DOHH2 (cell line): ENCODE data around the gene RASGEF1C.

ENCODE experiments used
- H3F3A ChIP-seq: fragments of 200-600 bp; sonication (generic), shearing (Covaris generic); 2 replicates; pipeline ENCODE4 v1.6.0; 2016; ENCODE audit warnings: antibody characterized with exemption, mild to moderate bottlenecking; ENCODE audit not compliant: control insufficient read depth, insufficient read depth
- H3K27ac ChIP-seq: fragments of 200-600 bp; sonication (generic); 2 replicates; pipeline ENCODE4 v1.5.1; 2014; ENCODE audit warnings: low read depth, mild to moderate bottlenecking, low read length, moderate library complexity
- H3K27me3 ChIP-seq: fragments of 200-600 bp; sonication (generic); 2 replicates; pipeline ENCODE4 v1.6.1; 2014; ENCODE audit warnings: mild to moderate bottlenecking, low read length, mixed read lengths; ENCODE audit not compliant: control insufficient read depth
- H3K36me3 ChIP-seq: fragments of 200-600 bp; sonication (generic); 2 replicates; pipeline ENCODE4 v1.6.1; 2014; ENCODE audit warnings: mild to moderate bottlenecking, low read length, moderate library complexity, mixed read lengths; ENCODE audit not compliant: control insufficient read depth
- H3K4me1 ChIP-seq: fragments of 200-600 bp; sonication (generic); 2 replicates; pipeline ENCODE4 v1.6.1; 2014; ENCODE audit warnings: mild to moderate bottlenecking, low read length, mixed read lengths; ENCODE audit not compliant: control insufficient read depth
- H3K4me2 ChIP-seq: fragments of 200-600 bp; sonication (generic); 2 replicates; pipeline ENCODE4 v1.6.0; 2014; ENCODE audit warnings: mild to moderate bottlenecking, low read length, moderate library complexity
- H3K4me3 ChIP-seq: fragments of 200-600 bp; sonication (generic); 2 replicates; pipeline ENCODE4 v1.5.1; 2014; ENCODE audit warnings: mild to moderate bottlenecking, low read length, mixed read lengths
- H3K79me2 ChIP-seq: fragments of 200-600 bp; sonication (generic); 2 replicates; pipeline ENCODE4 v1.6.1; 2014; ENCODE audit warnings: mild to moderate bottlenecking, low read length, mixed read lengths; ENCODE audit not compliant: control insufficient read depth
- H3K9me2 ChIP-seq: fragments of 200-600 bp; sonication (generic); replicated peaks from 2 replicates; pipeline ENCODE4 v1.6.1; 2014; ENCODE audit warnings: mild to moderate bottlenecking, low read length, mixed read lengths; ENCODE audit not compliant: control insufficient read depth
- H3K9me3 ChIP-seq: fragments of 200-600 bp; sonication (generic); 2 replicates; pipeline ENCODE4 v1.6.1; 2014; ENCODE audit warnings: antibody characterized with exemption, low read length, mixed read lengths; ENCODE audit not compliant: control insufficient read depth, insufficient read depth
- H4K20me1 ChIP-seq: fragments of 200-600 bp; sonication (generic); 2 replicates; pipeline ENCODE4 v1.6.0; 2014; ENCODE audit warnings: low read depth, mild to moderate bottlenecking, antibody characterized with exemption, low read length, moderate library complexity; ENCODE audit not compliant: control insufficient read depth, insufficient read depth
- EZH2phosphoT487 ChIP-seq: fragments of 200-600 bp; sonication (generic); IDR thresholded peaks from 2 replicates; pipeline ENCODE4 v1.6.1; 2017; ENCODE audit warnings: borderline replicate concordance, mild to moderate bottlenecking, antibody characterized with exemption, low read length, moderate library complexity, mixed read lengths
- TF ChIP-seq, protein P1 (sequence below): fragments of 200-600 bp; sonication (generic); IDR thresholded peaks from one replicate; pipeline ENCODE4 v1.5.1; 2014; ENCODE audit warnings: antibody characterized with exemption, mild to moderate bottlenecking, low read depth, low read length; ENCODE audit not compliant: poor library complexity, severe bottlenecking

The RASGEF1C gene

DNA sequence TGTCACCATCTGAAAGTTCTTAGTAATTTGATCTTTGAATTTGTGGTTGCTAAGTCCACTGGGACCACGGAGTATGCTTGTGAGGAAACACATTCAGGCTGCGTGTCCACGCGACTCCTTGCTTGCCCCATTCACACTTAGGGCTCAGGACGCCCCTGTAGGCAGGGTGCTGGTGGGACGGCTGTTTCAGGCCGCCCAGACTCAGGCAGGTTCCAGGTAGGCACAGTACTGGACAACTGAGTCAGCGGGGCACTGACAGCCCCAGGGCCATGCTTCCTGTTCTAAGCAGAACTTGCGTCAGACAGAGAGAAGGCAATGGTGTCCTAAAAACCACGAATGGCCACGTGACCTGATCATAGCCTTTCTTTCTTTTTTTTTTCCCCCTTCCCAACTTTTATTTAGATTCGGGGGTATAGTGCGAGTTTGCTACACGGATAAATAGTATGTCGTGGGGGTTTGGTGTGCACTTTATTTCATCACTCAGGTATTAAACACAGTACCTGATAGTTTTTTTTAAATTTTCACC is 7.7 kb upstream of the RASGEF1C start:
- Histone ChIP-seq H3K27me3 (no peaks in the 10 kb centered on the region), H3K9me3 (no peaks in the 10 kb centered on the region), H3K27ac (no peak overlapping the region), H3K36me3 (no peaks in the 10 kb centered on the region), H3K9me2 (no peaks in the 10 kb centered on the region), H3K79me2 (no peaks in the 10 kb centered on the region), H3K4me3 (no peak overlapping the region), H4K20me1 (no peaks in the 10 kb centered on the region), H3K4me2 (no peak overlapping the region), H3F3A (no peaks in the 10 kb centered on the region), H3K4me1 (no peaks in the 10 kb centered on the region)
- TF ChIP-seq, protein P1, sequence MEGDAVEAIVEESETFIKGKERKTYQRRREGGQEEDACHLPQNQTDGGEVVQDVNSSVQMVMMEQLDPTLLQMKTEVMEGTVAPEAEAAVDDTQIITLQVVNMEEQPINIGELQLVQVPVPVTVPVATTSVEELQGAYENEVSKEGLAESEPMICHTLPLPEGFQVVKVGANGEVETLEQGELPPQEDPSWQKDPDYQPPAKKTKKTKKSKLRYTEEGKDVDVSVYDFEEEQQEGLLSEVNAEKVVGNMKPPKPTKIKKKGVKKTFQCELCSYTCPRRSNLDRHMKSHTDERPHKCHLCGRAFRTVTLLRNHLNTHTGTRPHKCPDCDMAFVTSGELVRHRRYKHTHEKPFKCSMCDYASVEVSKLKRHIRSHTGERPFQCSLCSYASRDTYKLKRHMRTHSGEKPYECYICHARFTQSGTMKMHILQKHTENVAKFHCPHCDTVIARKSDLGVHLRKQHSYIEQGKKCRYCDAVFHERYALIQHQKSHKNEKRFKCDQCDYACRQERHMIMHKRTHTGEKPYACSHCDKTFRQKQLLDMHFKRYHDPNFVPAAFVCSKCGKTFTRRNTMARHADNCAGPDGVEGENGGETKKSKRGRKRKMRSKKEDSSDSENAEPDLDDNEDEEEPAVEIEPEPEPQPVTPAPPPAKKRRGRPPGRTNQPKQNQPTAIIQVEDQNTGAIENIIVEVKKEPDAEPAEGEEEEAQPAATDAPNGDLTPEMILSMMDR, result no peak
- no peak for TF ChIP-seq EZH2phosphoT487

DNA sequence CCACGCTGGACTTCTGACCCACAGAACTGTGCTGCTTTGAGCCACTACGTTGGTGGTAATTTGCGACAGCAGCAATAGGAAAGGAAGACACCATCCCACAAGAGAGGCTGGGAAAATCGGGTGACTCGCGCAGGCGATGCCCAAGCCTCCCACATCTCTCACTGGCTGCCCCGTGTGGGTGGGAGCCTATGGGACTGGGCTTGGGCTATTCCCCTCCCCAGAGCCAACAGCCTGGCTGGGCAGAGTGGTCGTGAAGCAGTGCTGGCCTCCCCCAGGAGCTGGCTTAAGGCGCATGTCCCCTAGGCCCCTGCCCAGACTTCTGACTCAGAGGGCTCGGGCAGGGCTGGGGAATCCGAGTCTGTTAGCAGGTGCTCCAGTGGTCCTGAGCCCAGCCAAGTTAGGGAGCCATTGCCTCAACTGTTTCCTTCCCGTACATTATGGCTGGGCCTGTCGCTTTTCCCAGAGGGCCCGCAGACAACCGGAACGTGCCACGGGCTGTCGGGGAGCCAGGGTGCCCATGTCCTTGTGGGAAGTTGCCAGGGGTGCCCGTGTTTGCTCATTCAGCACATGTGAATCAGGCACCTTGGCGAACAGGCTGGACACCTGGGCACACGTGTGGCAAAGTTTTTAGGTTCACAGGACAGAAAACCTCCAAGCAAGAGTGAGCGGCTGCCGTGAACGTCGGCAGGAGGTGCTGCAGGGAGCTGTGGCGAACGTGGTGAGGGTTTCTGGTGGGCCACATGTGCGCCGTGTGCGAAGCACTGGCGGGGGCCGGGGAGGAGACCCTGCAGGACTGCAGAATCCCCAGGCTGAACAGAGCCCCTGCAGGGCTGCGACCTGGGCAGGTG is 7.0 kb upstream of the RASGEF1C start:
- no peak overlapping the region for H3K4me2 ChIP-seq
- TF ChIP-seq, protein P1, result no peak
- TF ChIP-seq EZH2phosphoT487, result no peak

DNA sequence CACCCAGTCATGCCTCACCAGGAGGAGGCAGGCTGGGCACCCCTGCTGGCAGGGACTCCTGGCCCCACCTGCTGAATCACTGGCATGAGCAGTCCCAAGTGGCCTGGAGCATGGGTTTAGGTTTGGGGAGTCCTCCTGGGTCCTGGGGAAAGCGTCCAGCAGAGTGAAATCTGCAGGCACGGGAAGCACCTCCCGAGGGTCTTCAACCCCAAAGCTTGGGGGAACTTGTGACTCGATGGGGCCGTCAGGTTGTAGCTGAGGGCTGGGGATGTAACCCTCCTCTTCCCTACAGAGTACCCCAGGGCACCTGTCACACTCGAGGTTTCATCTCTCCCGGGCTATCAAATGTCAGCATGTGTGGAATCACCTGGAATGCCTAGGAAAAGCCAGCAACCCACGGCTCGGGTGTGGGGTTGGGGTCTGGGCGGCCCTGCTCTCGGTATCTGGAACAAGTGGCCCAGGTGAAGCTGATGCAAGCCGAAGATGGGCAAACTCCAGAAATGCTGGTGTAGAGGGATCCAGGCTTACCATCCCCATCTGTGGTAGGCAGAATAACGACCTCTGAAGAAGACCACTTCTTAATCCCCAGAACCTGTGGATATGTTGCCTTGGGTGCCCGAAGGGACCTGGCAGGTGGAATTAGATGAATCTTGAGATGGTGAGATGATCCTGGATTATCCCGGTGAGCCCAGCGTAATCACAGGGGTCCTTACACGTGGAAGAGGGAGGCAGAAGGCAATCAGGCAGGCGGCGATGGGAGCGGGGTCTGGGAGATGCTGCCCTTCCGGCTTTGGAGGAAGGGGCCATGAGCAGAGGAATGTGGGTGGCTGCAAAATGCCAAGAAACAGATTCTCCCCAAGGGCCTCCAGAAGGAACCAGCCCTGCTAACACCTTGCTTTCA is 6.1 kb upstream of the RASGEF1C start:
- Histone ChIP-seq H3K9me3 (no peaks in the 10 kb centered on the region), H3K4me2 (no peak overlapping the region), H3K9me2 (no peaks in the 10 kb centered on the region), H3K4me1 (no peaks in the 10 kb centered on the region), H3K27me3 (no peaks in the 10 kb centered on the region), H4K20me1 (no peaks in the 10 kb centered on the region), H3K4me3 (no peak overlapping the region), H3F3A (no peaks in the 10 kb centered on the region), H3K27ac (no peak overlapping the region), H3K36me3 (no peaks in the 10 kb centered on the region), H3K79me2 (no peaks in the 10 kb centered on the region)
- no peak for TF ChIP-seq EZH2phosphoT487
- TF ChIP-seq, protein P1, result no peak

More for the DNA sequence above, 7.0 kb upstream of the RASGEF1C start:
- Histone ChIP-seq H3K4me3 (no peak overlapping the region), H3K79me2 (no peaks in the 10 kb centered on the region), H3K9me2 (no peaks in the 10 kb centered on the region), H3F3A (no peaks in the 10 kb centered on the region), H3K27me3 (no peaks in the 10 kb centered on the region), H3K36me3 (no peaks in the 10 kb centered on the region), H3K27ac (no peak overlapping the region), H3K4me1 (no peaks in the 10 kb centered on the region), H3K9me3 (no peaks in the 10 kb centered on the region), H4K20me1 (no peaks in the 10 kb centered on the region)
